ENCODE measurements around the gene HAP1.
"Not testable (repeated sequence)": the region's sequence is repeated elsewhere in the genome, so short reads cannot be mapped to it uniquely, and the experiment has no call there.

Gene HAP1

GRCh38 chr17:41688641-41689496, 45.6 kb downstream of the HAP1 start, which contains the start of gene EIF1:
TSS of gene EIF1 (plus strand) at chr17:41688885. CDS start at chr17:41689039, 154 bp downstream.
- no peak for TF ChIP-seq CTCF (IDR thresholded peaks at IDR 0.05; ENCODE audit: borderline replicate concordance, control extremely low read depth, extremely low read depth, insufficient read depth, missing control alignments)
- DNase-seq (ENCODE audit: low spot score), result peak; percentile 97
- in situ Hi-C loops (cut with MboI; ENCODE audit: low sequenced_read_pairs, unreplicated experiment), result no loop called here

GRCh38 chr17:41687828-41688640, 46.4 kb downstream of the HAP1 start:
- in situ Hi-C loops (cut with MboI; ENCODE audit: low sequenced_read_pairs, unreplicated experiment), result no loop called here
- TF ChIP-seq CTCF (IDR thresholded peaks at IDR 0.05; ENCODE audit: borderline replicate concordance, control extremely low read depth, extremely low read depth, insufficient read depth, missing control alignments), result no peak
- no peak for DNase-seq (ENCODE audit: low spot score)

GRCh38 chr17:41686281-41686680, 48.2 kb downstream of the HAP1 start:
- in situ Hi-C loops (cut with MboI; ENCODE audit: low sequenced_read_pairs, unreplicated experiment), result no loop called here
- DNase-seq (ENCODE audit: low spot score), result no peak
- no peak for TF ChIP-seq CTCF (IDR thresholded peaks at IDR 0.05; ENCODE audit: borderline replicate concordance, control extremely low read depth, extremely low read depth, insufficient read depth, missing control alignments)

DNA sequence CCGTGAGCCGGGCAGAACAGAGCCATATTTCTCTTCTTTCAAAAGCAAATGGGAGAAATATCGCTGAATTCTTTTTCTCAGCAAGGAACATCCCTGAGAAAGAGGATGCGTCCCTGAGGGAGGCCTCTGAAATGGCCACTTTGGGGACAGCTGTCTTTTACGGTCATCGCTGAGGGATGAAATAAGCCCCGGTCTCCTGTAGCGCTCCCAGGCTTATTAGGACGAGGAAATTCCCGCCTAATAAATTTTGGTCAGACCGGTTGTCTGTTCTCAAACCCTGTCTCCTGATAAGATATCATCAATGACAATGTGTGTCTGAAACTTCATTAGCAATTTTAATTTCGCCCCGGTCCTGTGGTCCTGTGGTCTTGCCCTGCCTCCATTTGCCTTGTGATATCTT, 48.7 kb downstream of the HAP1 start:
- in situ Hi-C loops (cut with MboI; ENCODE audit: low sequenced_read_pairs, unreplicated experiment); DNase-seq (ENCODE audit: low spot score): not testable (repeated sequence)

- in situ Hi-C loops (cut with MboI; ENCODE audit: low sequenced_read_pairs, unreplicated experiment), result no loop called here
- no peak for TF ChIP-seq CTCF (IDR thresholded peaks at IDR 0.05; ENCODE audit: borderline replicate concordance, control extremely low read depth, extremely low read depth, insufficient read depth, missing control alignments)
- no peak for DNase-seq (ENCODE audit: low spot score)
These were observed 50.4 kb downstream of the HAP1 start for GRCh38 chr17:41684035-41684434.

GRCh38 chr17:41683441-41684007, 50.9 kb downstream of the HAP1 start:
- no peak for DNase-seq (ENCODE audit: low spot score)
- in situ Hi-C loops (cut with MboI; ENCODE audit: low sequenced_read_pairs, unreplicated experiment), result no loop called here
- TF ChIP-seq CTCF (IDR thresholded peaks at IDR 0.05; ENCODE audit: borderline replicate concordance, control extremely low read depth, extremely low read depth, insufficient read depth, missing control alignments), result no peak
